K562 (cell line): Measurements from ENCODE around the gene CDSN.

Experiments
- CBX1 ChIP-seq: sonication (generic); IDR thresholded peaks from 2 replicates; pipeline ENCODE4 v1.6.1; 2016; ENCODE audit warnings: antibody characterized with exemption, low read depth, mild to moderate bottlenecking
- FOXM1 ChIP-seq, 2 experiments: fragments of 450-650 bp in 1 of 2; sonication (generic) in 1 of 2; formaldehyde crosslinking in 1 of 2; IDR thresholded peaks; 2 replicates each; pipeline versions ENCODE4 v1.6.1 to v1.9.0; 2017 to 2022; ENCODE audit warnings: low read depth in 2 of 2, mild to moderate bottlenecking in 2 of 2, missing genetic modification reagents in 1 of 2, moderate library complexity in 1 of 2
- KAT2B ChIP-seq: IDR thresholded peaks from one replicate; pipeline ENCODE4 v1.6.1; 2012; ENCODE audit warnings: low read depth, mild to moderate bottlenecking, control low read depth, inconsistent platforms, low read length, moderate library complexity
- MYC ChIP-seq, 2 experiments: fragments of 250-450 bp in 1 of 2; sonication (Bioruptor Pico) in 1 of 2; IDR thresholded peaks; 2 replicates each; pipeline versions ENCODE4 v1.5.1 to v1.6.1; 2012 to 2021; ENCODE audit warnings: low read depth in 2 of 2, borderline replicate concordance in 1 of 2, improper control_type of control experiment in 1 of 2, low read length in 1 of 2, mild to moderate bottlenecking in 1 of 2, moderate library complexity in 1 of 2
- YY1 ChIP-seq, 3 experiments: IDR thresholded peaks; 2 replicates each; pipeline ENCODE4 v1.6.1; 2011; ENCODE audit warnings: low read length in 2 of 3, mild to moderate bottlenecking in 2 of 3, moderate library complexity in 2 of 3, borderline replicate concordance in 1 of 3, control low read depth in 1 of 3, low read depth in 1 of 3; ENCODE audit not compliant: insufficient read depth in 3 of 3, insufficient replicate concordance in 2 of 3, control insufficient read depth in 1 of 3, insufficient read length in 1 of 3; ENCODE audit errors: extremely low read depth in 1 of 3

DNA sequence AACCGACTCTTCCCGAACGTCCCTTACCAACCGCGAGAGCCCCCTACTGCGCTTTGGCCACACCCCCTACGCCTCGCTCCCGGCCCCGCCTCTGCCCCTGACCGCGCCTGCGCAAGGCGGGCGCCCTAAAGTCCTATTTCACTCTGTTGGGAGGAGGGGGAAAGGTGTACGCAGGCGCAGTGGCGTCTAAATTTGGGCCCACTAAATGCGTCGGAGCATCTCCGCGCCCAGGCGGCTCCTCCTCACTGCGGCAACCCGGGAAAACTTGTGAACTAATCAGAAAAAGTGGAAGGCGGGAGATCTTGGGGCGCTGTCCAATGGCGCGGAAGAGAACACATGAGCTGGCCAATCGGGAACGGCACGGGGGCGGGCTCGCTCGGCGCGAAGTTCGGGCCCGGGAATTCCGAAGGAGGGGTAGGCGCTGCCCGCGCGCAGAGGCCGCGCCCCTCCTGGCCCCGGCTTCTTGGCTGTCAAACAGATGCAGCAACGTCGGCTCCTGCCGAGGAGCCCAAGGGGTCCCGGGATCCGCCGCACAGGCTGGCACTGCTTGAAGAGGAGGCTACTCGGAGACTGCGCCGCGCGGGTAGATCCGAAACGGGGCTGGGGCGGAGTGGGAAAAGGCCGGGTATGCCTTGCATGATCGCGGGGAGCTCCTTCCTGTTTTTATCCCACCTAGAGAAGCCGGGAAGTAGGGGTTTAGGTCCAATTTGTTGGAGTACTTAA lies 38.1 kb upstream of the CDSN start, which contains the start of gene TCF19:
- no peak for TF ChIP-seq YY1 (IDR thresholded peaks at IDR 0.05; ENCODE audit: borderline replicate concordance in 1 of 3, control insufficient read depth in 1 of 3, extremely low read depth in 1 of 3, insufficient read depth in 3 of 3, insufficient read length in 1 of 3, insufficient replicate concordance in 2 of 3, low read depth in 1 of 3, low read length in 2 of 3)
- TF ChIP-seq FOXM1 (IDR thresholded peaks at IDR 0.05; ENCODE audit: low read depth) = no peak
- no peak for TF ChIP-seq FOXM1 (CRISPR knock-in tag; IDR thresholded peaks at IDR 0.05; ENCODE audit: low read depth)
- 0 out of 2 replicates have a peak, but pooled peaks have one; percentile 26 for TF ChIP-seq CBX1
- TF ChIP-seq MYC (IDR thresholded peaks at IDR 0.05; ENCODE audit: low read depth, low read length) = 0 out of 2 replicates have a peak, but pooled peaks have one; percentile 57
- TF ChIP-seq MYC (CRISPR knock-in tag; IDR thresholded peaks at IDR 0.05; ENCODE audit: borderline replicate concordance, low read depth) = peak; percentile 79
- no peak for TF ChIP-seq KAT2B
